CD4-positive, alpha-beta T cell (primary cell): Measurements from ENCODE around the gene ELFN2. TPM values are rescaled to one million over a fixed set of nuclear protein-coding genes. Genes with fewer than 3 reads are reported as not detected.

Source experiments
- ATAC-seq: fragments of 200-7000 bp; cut with Tn5 transposase; one replicate; pipeline ENCODE4 v1.10.0; 2022; ENCODE audit warnings: mild to moderate bottlenecking; ENCODE audit not compliant: poor library complexity
- CTCF ChIA-PET: fragments of 350-600 bp; sonication (Branson Sonifier 250); formaldehyde crosslinking; loops from one replicate; lab custom pipeline; 2021; ENCODE audit warnings: antibody characterized with exemption, inconsistent platforms; lab: Charles Lee
- POLR2A ChIA-PET: fragments of 350-600 bp; sonication (Branson Sonifier 250); formaldehyde crosslinking; loops from one replicate; lab custom pipeline; 2021; ENCODE audit warnings: antibody characterized with exemption, inconsistent platforms; lab: Charles Lee
- DNase-seq, 14 experiments: peaks; one replicate each; pipeline ENCODE4 v3.0.0-alpha.2; 2013 to 2020; ENCODE audit warnings: mixed read lengths in 2 of 14
- H3K27ac ChIP-seq, 2 donors: one replicate each; pipeline versions ENCODE4 v1.5.1 to v1.7.0; 2013; ENCODE audit warnings: low read length in 2 of 2, low read depth in 1 of 2, mild to moderate bottlenecking in 1 of 2
- H3K27me3 ChIP-seq, 2 experiments: 1 replicate in 1 of 2; 2 replicates in 1 of 2; pipeline versions ENCODE4 v1.6.1 to v1.7.0; 2013; ENCODE audit warnings: low read length in 2 of 2, control low read depth in 1 of 2, mild to moderate bottlenecking in 1 of 2, moderate library complexity in 1 of 2; ENCODE audit not compliant: insufficient read depth in 2 of 2, control insufficient read depth in 1 of 2
- H3K36me3 ChIP-seq: one replicate; pipeline ENCODE4 v1.6.1; 2013; ENCODE audit warnings: low read length, control low read depth; ENCODE audit not compliant: insufficient read depth
- H3K4me1 ChIP-seq: one replicate; pipeline ENCODE4 v1.6.1; 2013; ENCODE audit warnings: low read length, control low read depth; ENCODE audit not compliant: insufficient read depth
- H3K4me3 ChIP-seq: one replicate; pipeline ENCODE4 v1.5.1; 2013; ENCODE audit warnings: mild to moderate bottlenecking, low read length, moderate library complexity
- H3K9me3 ChIP-seq, 2 experiments: 1 replicate in 1 of 2; 2 replicates in 1 of 2; pipeline versions ENCODE4 v1.6.1 to v1.7.0; 2013; ENCODE audit warnings: low read length in 2 of 2, mild to moderate bottlenecking in 2 of 2, control low read depth in 1 of 2, moderate library complexity in 1 of 2; ENCODE audit not compliant: control insufficient read depth in 1 of 2, insufficient read depth in 1 of 2
- H3K27ac Mint-ChIP-seq: one replicate; pipeline ENCODE4 v1.8.0; 2020; ENCODE audit warnings: mixed read lengths
- H3K27me3 Mint-ChIP-seq: one replicate; pipeline ENCODE4 v1.8.0; 2021; ENCODE audit warnings: mixed read lengths
- H3K36me3 Mint-ChIP-seq: one replicate; pipeline ENCODE4 v1.8.0; 2021; ENCODE audit warnings: low read depth, mixed read lengths
- H3K4me1 Mint-ChIP-seq: one replicate; pipeline ENCODE4 v1.8.0; 2021; ENCODE audit warnings: low read depth, mixed read lengths
- H3K4me3 Mint-ChIP-seq: one replicate; pipeline ENCODE4 v1.8.0; 2020; ENCODE audit warnings: mild to moderate bottlenecking, mixed read lengths
- H3K9me3 Mint-ChIP-seq: one replicate; pipeline ENCODE4 v1.8.0; 2020; ENCODE audit warnings: mixed read lengths
- intact Hi-C, 2 experiments: fragments of 100-400 bp; cut with DNase I in 1 of 2; cut with micrococcal nuclease in 1 of 2; formaldehyde crosslinking; loops; one replicate each; pipeline versions ENCODE4 v1.15.1 to v1.9.0; 2023 to 2025; cut with DNase I, micrococcal nuclease
- total RNA-seq, 174 experiments: library from RNA in 2 of 174; stranded (reverse) in 2 of 174; gene quantifications; one replicate each; pipeline ENCODE4 v1.2.3 and lab custom pipeline; 2021 to 2026
- TF ChIP-seq, protein P1 (sequence below): fragments of 200-600 bp; IDR thresholded peaks from one replicate; pipeline ENCODE4 v1.8.0; 2022; ENCODE audit warnings: antibody characterized with exemption, mild to moderate bottlenecking

Gene ELFN2
- total RNA-seq, 2 experiments from 2014 or later: 0.05 to 0.20 TPM

DNA sequence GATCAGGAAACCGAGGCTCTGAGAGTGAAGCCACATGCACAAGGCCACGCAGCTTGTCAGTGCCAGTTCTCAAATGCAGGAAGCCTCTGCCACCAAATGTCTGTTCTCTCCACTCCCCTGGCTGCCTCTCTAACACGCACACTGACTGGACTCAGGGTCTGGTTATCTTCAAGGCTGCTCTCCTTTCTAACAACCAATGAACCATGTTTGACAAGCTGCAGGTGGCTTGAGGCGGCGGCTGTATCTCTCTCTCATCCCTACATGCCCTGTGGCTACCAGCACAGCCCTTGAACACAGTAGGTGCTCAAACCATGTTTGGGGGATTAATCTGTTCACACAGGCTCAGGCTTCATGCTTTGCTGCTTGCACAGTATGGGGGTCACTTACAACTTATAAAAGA, 35.2 kb upstream of the ELFN2 start:
- no peaks in the 10 kb centered on the region for H3K9me3 Mint-ChIP-seq
- peaks cover 2% of the 10 kb centered on the region for H3K4me1 Mint-ChIP-seq
- Histone ChIP-seq H3K36me3 (peaks cover 12% of the 10 kb centered on the region), H3K27ac (no peak overlapping the region), H3K9me3 (no peaks in the 10 kb centered on the region), H3K4me3 (no peak overlapping the region), H3K4me1 (peaks cover 2% of the 10 kb centered on the region), H3K27me3 (no peaks in the 10 kb centered on the region)
- H3K27ac Mint-ChIP-seq: no peak overlapping the region
- ATAC-seq: no peak
- ChIA-PET POLR2A (interaction anchor here (0.6 kb wide), 1 partner anchor 1109 kb away, joined by 3 read pairs; no protein-coding TSS in a partner anchor), CTCF (no interaction called here)
- TF ChIP-seq, protein P1, sequence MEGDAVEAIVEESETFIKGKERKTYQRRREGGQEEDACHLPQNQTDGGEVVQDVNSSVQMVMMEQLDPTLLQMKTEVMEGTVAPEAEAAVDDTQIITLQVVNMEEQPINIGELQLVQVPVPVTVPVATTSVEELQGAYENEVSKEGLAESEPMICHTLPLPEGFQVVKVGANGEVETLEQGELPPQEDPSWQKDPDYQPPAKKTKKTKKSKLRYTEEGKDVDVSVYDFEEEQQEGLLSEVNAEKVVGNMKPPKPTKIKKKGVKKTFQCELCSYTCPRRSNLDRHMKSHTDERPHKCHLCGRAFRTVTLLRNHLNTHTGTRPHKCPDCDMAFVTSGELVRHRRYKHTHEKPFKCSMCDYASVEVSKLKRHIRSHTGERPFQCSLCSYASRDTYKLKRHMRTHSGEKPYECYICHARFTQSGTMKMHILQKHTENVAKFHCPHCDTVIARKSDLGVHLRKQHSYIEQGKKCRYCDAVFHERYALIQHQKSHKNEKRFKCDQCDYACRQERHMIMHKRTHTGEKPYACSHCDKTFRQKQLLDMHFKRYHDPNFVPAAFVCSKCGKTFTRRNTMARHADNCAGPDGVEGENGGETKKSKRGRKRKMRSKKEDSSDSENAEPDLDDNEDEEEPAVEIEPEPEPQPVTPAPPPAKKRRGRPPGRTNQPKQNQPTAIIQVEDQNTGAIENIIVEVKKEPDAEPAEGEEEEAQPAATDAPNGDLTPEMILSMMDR: no peak
- intact Hi-C loops: no loop called here
- H3K4me3 Mint-ChIP-seq: no peak overlapping the region
- H3K27me3 Mint-ChIP-seq: no peaks in the 10 kb centered on the region
- H3K36me3 Mint-ChIP-seq: peaks cover 46% of the 10 kb centered on the region
- DNase-seq: no peak

DNA sequence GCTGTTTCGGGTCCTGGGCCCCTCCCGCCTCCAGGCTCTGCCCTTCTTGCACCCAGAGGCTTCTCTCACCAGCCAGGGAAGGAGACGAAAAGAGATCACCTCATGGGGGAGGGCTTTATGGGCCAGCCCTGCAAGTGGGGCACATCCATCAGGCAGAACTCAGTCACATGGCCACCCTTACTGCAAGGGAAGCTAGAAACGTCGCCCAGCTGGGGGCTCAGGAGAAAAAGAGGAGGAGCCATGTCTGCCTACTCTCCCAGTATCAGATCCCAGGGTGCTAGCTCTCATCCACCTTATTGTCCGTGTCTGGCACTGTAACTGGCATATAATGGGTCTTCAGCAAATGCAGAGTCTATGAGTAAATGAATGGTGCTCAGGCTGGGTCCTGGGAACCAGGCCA, 34.7 kb upstream of the ELFN2 start:
- H3K27ac ChIP-seq: no peak overlapping the region
- ATAC-seq: no peak
- intact Hi-C loops: no loop called here

DNA sequence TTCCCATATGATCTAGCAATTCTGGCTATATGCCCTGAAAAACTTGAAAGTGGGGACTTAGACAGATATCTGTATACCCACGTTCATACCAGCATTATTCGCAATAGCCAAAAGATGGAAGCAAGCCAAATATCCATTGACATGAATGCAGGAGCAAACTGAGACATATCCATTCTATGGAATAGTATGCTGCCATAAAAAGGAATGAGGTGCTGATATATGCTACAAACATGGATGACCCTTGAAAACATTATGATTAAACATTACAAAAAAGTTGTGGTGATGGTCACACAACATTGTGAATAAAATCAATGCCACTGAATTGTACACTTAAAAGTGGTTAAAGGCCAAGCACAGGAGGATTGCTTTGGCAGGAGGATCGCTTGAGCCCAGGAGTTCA, 33.4 kb upstream of the ELFN2 start:
- Histone ChIP-seq H3K36me3 (no peaks in the 10 kb centered on the region), H3K4me3 (no peak overlapping the region), H3K9me3 (no peaks in the 10 kb centered on the region), H3K27me3 (no peaks in the 10 kb centered on the region), H3K4me1 (peaks cover 5% of the 10 kb centered on the region), H3K27ac (no peak overlapping the region)
- ATAC-seq: no peak
- TF ChIP-seq, protein P1: no peak
- H3K27me3 Mint-ChIP-seq: no peaks in the 10 kb centered on the region
- H3K4me1 Mint-ChIP-seq: peaks cover 6% of the 10 kb centered on the region
- no peak for DNase-seq
- intact Hi-C loops: no loop called here
- H3K36me3 Mint-ChIP-seq: peaks cover 39% of the 10 kb centered on the region
- CTCF ChIA-PET: no interaction called here
- no peaks in the 10 kb centered on the region for H3K9me3 Mint-ChIP-seq
- POLR2A ChIA-PET: no interaction called here
- H3K4me3 Mint-ChIP-seq: no peak overlapping the region
- H3K27ac Mint-ChIP-seq: no peak overlapping the region

More for the DNA sequence above, 34.7 kb upstream of the ELFN2 start:
- TF ChIP-seq, protein P1: no peak
- no peak for DNase-seq
- no peaks in the 10 kb centered on the region for H3K27me3 ChIP-seq
- peaks cover 7% of the 10 kb centered on the region for H3K36me3 ChIP-seq
- Mint-ChIP-seq H3K27ac (no peak overlapping the region), H3K4me1 (peaks cover 6% of the 10 kb centered on the region), H3K4me3 (no peak overlapping the region), H3K9me3 (no peaks in the 10 kb centered on the region), H3K36me3 (peaks cover 49% of the 10 kb centered on the region), H3K27me3 (no peaks in the 10 kb centered on the region)
- H3K9me3 ChIP-seq: no peaks in the 10 kb centered on the region
- ChIA-PET CTCF (no interaction called here), POLR2A (no interaction called here)
- H3K4me1 ChIP-seq: peaks cover 5% of the 10 kb centered on the region
- H3K4me3 ChIP-seq: no peak overlapping the region
